Mesenteric fat pad (tissue), 1 donor: ENCODE results near the gene ARAP3. TPM values are rescaled to one million over a fixed set of nuclear protein-coding genes. Genes with fewer than 3 reads are reported as not detected.

Experiments
- DNase-seq: peaks from one replicate; pipeline ENCODE4 v3.0.0-alpha.2; 2020; ENCODE audit warnings: low spot score
- total RNA-seq: library from RNA; stranded (reverse); fragmentation: NEBNext Ultra II Directional; extraction: Animal tissue kit (Norgen Biotek cat#: 25700); gene quantifications from one replicate; pipeline ENCODE4 v1.2.1, GENCODE V29; 2021
- donor health status: DM: yes; HTN: yes; CAD: no.

Gene ARAP3
- total RNA-seq, 1 donor from 2014 or later: 24.2 TPM

GRCh38 chr5:141701360-141702119 is 19.5 kb upstream of the ARAP3 start:
- no peak for DNase-seq

- no peak for DNase-seq
Measured at GRCh38 chr5:141697586-141697985, 15.6 kb upstream of the ARAP3 start.

- DNase-seq: no peak
Measured at GRCh38 chr5:141696431-141696830, 14.4 kb upstream of the ARAP3 start.

- no peak for DNase-seq
Measured at GRCh38 chr5:141695627-141696215, 13.7 kb upstream of the ARAP3 start.

GRCh38 chr5:141694479-141694878 is 12.4 kb upstream of the ARAP3 start:
- no peak for DNase-seq

- no peak for DNase-seq
Measured at GRCh38 chr5:141692919-141693725, 11.1 kb upstream of the ARAP3 start.

- DNase-seq: no peak
Measured at GRCh38 chr5:141692533-141692888, 10.5 kb upstream of the ARAP3 start.

GRCh38 chr5:141691867-141692532 is 10.0 kb upstream of the ARAP3 start:
- peak; percentile 94 for DNase-seq

GRCh38 chr5:141691286-141691866 is 9.3 kb upstream of the ARAP3 start:
- DNase-seq: no peak

GRCh38 chr5:141686648-141687416 is 4.8 kb upstream of the ARAP3 start:
- no peak for DNase-seq

- DNase-seq: no peak
Measured at GRCh38 chr5:141685591-141685990, 3.6 kb upstream of the ARAP3 start.

- DNase-seq: no peak
Measured at GRCh38 chr5:141683596-141684141, 1.6 kb upstream of the ARAP3 start.

- DNase-seq: no peak
Measured at GRCh38 chr5:141681295-141681694, 735 bp downstream of the ARAP3 start.

GRCh38 chr5:141680751-141681201 is 1.3 kb downstream of the ARAP3 start:
- DNase-seq: no peak

- no peak for DNase-seq
Measured at GRCh38 chr5:141680178-141680577, 1.9 kb downstream of the ARAP3 start.

- DNase-seq: no peak
Measured at GRCh38 chr5:141677415-141677814, 4.6 kb downstream of the ARAP3 start.

- DNase-seq: no peak
Measured at GRCh38 chr5:141675672-141676071, 6.4 kb downstream of the ARAP3 start.

GRCh38 chr5:141674747-141675146 is 7.3 kb downstream of the ARAP3 start:
- no peak for DNase-seq

GRCh38 chr5:141672841-141673813 is 8.9 kb downstream of the ARAP3 start:
- no peak for DNase-seq
